T-cell (primary cell): ENCODE measurements around the gene RAB3C. TPM values are rescaled to one million over a fixed set of nuclear protein-coding genes. Genes with fewer than 3 reads are reported as not detected.
A peak's percentile ranks its signal among the peaks of the same experiment; 100 is the strongest.

ENCODE experiments used
- ATAC-seq, 4 experiments: fragments of 200-7000 bp in 3 of 4; fragments of 150-1000 bp in 1 of 4; cut with Tn5 transposase; replicated peaks in 1 of 4; 1 replicate in 3 of 4; 2 replicates in 1 of 4; pipeline ENCODE4 v1.10.0; 2021; ENCODE audit warnings: moderate library complexity in 3 of 4, mild to moderate bottlenecking in 2 of 4, moderate number of reproducible peaks in 1 of 4
- CTCF ChIA-PET, 2 donors: fragments of 300-600 bp; sonication (Branson Sonifier 250); formaldehyde crosslinking; loops; one replicate each; lab custom pipeline; 2022; ENCODE audit warnings: antibody characterized with exemption in 2 of 2; lab: Charles Lee
- POLR2A ChIA-PET, 2 donors: fragments of 300-600 bp; sonication (Branson Sonifier 250); formaldehyde crosslinking; loops; one replicate each; lab custom pipeline; 2022; ENCODE audit warnings: antibody characterized with exemption in 2 of 2; lab: Charles Lee
- DNase-seq, 35 experiments: peaks; one replicate each; pipeline versions ENCODE4 v3.0.0 to v3.0.0-alpha.2; 2013 to 2023
- H3K27ac ChIP-seq: one replicate; pipeline ENCODE4 v1.5.1; 2013; ENCODE audit warnings: low read length
- H3K27me3 ChIP-seq, 2 experiments: replicated peaks in 1 of 2; 1 replicate in 1 of 2; 2 replicates in 1 of 2; pipeline versions ENCODE4 v1.6.1 to v1.7.0; 2013; ENCODE audit warnings: low read length in 1 of 2, mixed read lengths in 1 of 2; ENCODE audit not compliant: control insufficient read depth in 2 of 2, insufficient read depth in 2 of 2; ENCODE audit errors: extremely low read depth in 1 of 2
- H3K36me3 ChIP-seq, 2 donors: 1 replicate in 1 of 2; 2 replicates in 1 of 2; pipeline versions ENCODE4 v1.6.1 to v1.7.0; 2013; ENCODE audit warnings: low read length in 1 of 2; ENCODE audit not compliant: control insufficient read depth in 2 of 2, insufficient read depth in 1 of 2; ENCODE audit errors: extremely low read depth in 1 of 2
- H3K4me1 ChIP-seq, 2 experiments: 1 replicate in 1 of 2; 2 replicates in 1 of 2; pipeline versions ENCODE4 v1.6.1 to v1.7.0; 2013; ENCODE audit warnings: low read length in 2 of 2, mixed read lengths in 1 of 2; ENCODE audit not compliant: insufficient read depth in 2 of 2, control insufficient read depth in 1 of 2; ENCODE audit errors: extremely low read depth in 1 of 2
- H3K4me3 ChIP-seq, 2 donors: 1 replicate in 1 of 2; 2 replicates in 1 of 2; pipeline versions ENCODE4 v1.5.1 to v1.7.0; 2013; ENCODE audit warnings: mild to moderate bottlenecking in 2 of 2, low read length in 1 of 2, moderate library complexity in 1 of 2; ENCODE audit not compliant: control insufficient read depth in 1 of 2; ENCODE audit errors: extremely low read depth in 1 of 2
- H3K9me3 ChIP-seq: 2 replicates; pipeline ENCODE4 v1.7.0; 2013
- H3K27ac Mint-ChIP-seq, 2 donors: one replicate each; pipeline ENCODE4 v1.8.0; 2020 to 2021; ENCODE audit warnings: mild to moderate bottlenecking in 2 of 2, mixed read lengths in 2 of 2
- H3K27me3 Mint-ChIP-seq, 2 donors: one replicate each; pipeline ENCODE4 v1.8.0; 2021 to 2022; ENCODE audit warnings: mixed read lengths in 2 of 2
- H3K36me3 Mint-ChIP-seq: one replicate; pipeline ENCODE4 v1.8.0; 2021; ENCODE audit warnings: mixed read lengths
- H3K4me1 Mint-ChIP-seq, 3 donors: one replicate each; pipeline ENCODE4 v1.8.0; 2020 to 2022; ENCODE audit warnings: mixed read lengths in 3 of 3, mild to moderate bottlenecking in 1 of 3
- H3K4me3 Mint-ChIP-seq, 3 donors: one replicate each; pipeline ENCODE4 v1.8.0; 2020 to 2022; ENCODE audit warnings: mild to moderate bottlenecking in 3 of 3, mixed read lengths in 3 of 3, moderate library complexity in 3 of 3
- H3K9me3 Mint-ChIP-seq, 3 donors: one replicate each; pipeline ENCODE4 v1.8.0; 2020 to 2022; ENCODE audit warnings: mixed read lengths in 3 of 3
- WGBS: methylation state at CpG from one replicate; pipeline ENCODE4 v1.1.5; 2013; ENCODE audit warnings: missing lambda C conversion rate; ENCODE audit not compliant: insufficient coverage; 5-methylcytosine and 5-hydroxymethylcytosine counted together
- total RNA-seq, 35 experiments: library from RNA in 6 of 35; stranded (reverse) in 6 of 35; fragments of 120-200 nt in 1 of 35; gene quantifications; one replicate each; pipeline versions ENCODE4 v1.2.1 to v1.2.4 and lab custom pipeline; 2013 to 2026

The RAB3C gene
- total RNA-seq, 5 donors from 2014 or later (not counting 1 experiment from before 2014, with no cell fraction given): not detected

DNA sequence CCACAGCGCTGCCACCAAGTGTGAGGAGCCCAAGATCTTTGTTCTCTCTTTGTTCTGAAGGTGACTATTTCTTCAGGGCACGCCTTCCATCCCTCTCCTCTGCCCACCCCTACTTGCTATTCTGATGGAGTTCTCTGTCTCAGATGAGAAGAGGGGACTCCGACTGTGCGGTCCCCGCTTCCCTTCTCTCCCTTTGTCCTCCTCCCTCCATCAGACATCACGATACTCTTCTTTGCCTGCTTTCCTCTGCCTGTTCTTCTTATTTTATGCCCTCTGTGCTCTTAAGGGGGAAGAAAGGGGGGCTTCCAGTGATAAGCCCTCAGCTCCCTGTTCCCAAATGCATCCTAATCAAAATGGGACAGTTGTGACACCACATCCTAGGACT lies 307.8 kb downstream of the RAB3C start:
- Histone ChIP-seq H3K9me3 (no peaks in the 10 kb centered on the region), H3K4me3 (no peak overlapping the region), H3K4me1 (peaks cover 8 to 17% of the 10 kb centered on the region in 2 experiments), H3K27ac (no peak overlapping the region), H3K36me3 (no peaks in the 10 kb centered on the region), H3K27me3 (no peaks in the 10 kb centered on the region)
- no peak for ATAC-seq
- 94% methylated on average over 2 of the region's 6 CpGs for WGBS
- Mint-ChIP-seq H3K4me3 (no peak overlapping the region), H3K4me1 (peaks cover 27 to 34% (median 28%) of the 10 kb centered on the region in 3 donors), H3K27me3 (no peaks in the 10 kb centered on the region), H3K36me3 (no peaks in the 10 kb centered on the region), H3K27ac (peak overlapping the region in 1 of 2 donors; percentile 8), H3K9me3 (no peaks in the 10 kb centered on the region)
- CTCF ChIA-PET: interaction anchor here (0.6 to 7.7 kb wide), 9 partner anchors 10 to 300 kb away, joined by 3 to 53 read pairs (median 4); no protein-coding TSS in a partner anchor
- DNase-seq: no peak
- POLR2A ChIA-PET: no interaction called here

DNA sequence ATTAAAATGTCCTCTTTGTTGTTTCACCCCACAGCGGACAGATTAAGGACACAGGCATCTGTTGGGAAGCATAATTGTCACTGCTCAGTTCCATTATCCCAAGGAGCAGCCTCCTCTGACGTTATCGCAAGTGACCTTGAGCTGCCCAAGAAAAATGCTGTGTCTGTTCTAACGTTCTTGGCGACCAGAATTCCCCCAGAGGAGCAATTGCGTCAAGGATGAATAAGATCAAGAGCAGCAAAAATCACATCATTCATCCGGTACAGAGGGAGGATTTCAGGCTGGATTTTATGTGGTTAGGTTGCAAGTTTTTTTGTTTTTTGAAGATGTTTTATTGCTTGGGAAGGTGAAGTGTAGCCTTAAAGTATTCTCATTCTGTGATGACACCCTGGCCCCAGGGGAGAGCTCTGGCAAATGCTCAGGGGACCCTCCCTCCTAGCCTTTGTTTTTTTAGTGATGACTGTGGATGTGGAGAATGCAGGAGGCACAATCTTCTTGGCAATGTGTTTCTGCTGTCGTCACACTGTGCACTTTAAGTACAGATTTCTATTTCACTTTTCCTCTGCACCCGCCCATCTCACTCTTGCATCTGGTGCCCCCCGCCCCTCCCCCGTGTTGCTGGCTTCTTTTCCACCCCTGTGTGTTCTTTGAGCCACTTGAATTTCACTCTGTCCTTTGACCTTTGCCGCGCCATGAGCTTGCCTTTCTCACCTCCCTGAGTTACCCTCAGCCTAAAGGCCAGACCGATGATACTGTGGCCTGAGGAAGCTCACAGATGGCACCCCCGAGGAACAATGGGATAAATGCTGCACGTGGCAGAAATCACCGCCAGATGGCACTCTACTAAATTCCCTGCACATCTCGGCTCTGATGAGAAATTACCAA lies 308.5 kb downstream of the RAB3C start:
- H3K27ac Mint-ChIP-seq: no peak overlapping the region
- 26% methylated on average over 11 of the region's 18 CpGs for WGBS

DNA sequence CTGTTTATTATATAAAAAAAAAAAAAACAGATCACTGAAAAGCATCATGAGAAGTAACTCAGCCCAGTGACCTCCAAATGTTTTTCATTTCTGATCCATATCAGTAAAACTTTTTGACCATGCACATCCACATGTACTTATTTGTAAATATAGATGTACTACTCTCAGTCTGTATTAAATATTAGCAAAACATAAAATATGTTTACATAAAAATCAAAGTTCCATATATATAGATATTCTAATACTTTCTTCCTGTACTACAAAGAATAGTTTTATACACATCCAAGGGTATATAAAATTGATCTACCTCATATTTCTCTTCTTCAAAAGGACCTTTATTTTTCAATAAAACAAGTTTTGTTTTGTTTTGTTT lies 309.1 kb downstream of the RAB3C start:
- ChIA-PET CTCF (interaction anchor here (0.6 to 7.7 kb wide), 27 partner anchors 9 to 781 kb away, joined by 3 to 53 read pairs (median 5); no protein-coding TSS in a partner anchor), POLR2A (interaction anchor here in 1 of 2 donors (0.7 to 1.1 kb wide), 2 partner anchors 12 to 270 kb away, joined by 3 to 5 read pairs; no protein-coding TSS in a partner anchor)
- ATAC-seq: no peak

More for the DNA sequence above, 308.5 kb downstream of the RAB3C start:
- Mint-ChIP-seq H3K4me3 (peak overlapping the region in 1 of 3 donors; percentile 38), H3K27me3 (no peaks in the 10 kb centered on the region), H3K4me1 (peaks cover 25 to 32% (median 25%) of the 10 kb centered on the region in 3 donors), H3K9me3 (no peaks in the 10 kb centered on the region), H3K36me3 (no peaks in the 10 kb centered on the region)
- DNase-seq (peak in 34 of 35 experiments; percentile 12 to 78 (median 46)), ATAC-seq (peak in 3 of 4 experiments; percentile 46 to 53 (median 49))
- peaks cover 8 to 17% of the 10 kb centered on the region in 2 experiments for H3K4me1 ChIP-seq
- no peak overlapping the region for H3K27ac ChIP-seq
- H3K27me3 ChIP-seq: no peaks in the 10 kb centered on the region
- no peaks in the 10 kb centered on the region for H3K36me3 ChIP-seq
- H3K4me3 ChIP-seq: no peak overlapping the region
- no peaks in the 10 kb centered on the region for H3K9me3 ChIP-seq
- POLR2A ChIA-PET: interaction anchor here in 1 of 2 donors (0.7 to 1.1 kb wide), 2 partner anchors 12 to 271 kb away, joined by 3 to 5 read pairs; no protein-coding TSS in a partner anchor
- CTCF ChIA-PET: interaction anchor here (0.5 to 7.7 kb wide), 36 partner anchors 8 to 782 kb away, joined by 3 to 53 read pairs (median 5); no protein-coding TSS in a partner anchor

DNA sequence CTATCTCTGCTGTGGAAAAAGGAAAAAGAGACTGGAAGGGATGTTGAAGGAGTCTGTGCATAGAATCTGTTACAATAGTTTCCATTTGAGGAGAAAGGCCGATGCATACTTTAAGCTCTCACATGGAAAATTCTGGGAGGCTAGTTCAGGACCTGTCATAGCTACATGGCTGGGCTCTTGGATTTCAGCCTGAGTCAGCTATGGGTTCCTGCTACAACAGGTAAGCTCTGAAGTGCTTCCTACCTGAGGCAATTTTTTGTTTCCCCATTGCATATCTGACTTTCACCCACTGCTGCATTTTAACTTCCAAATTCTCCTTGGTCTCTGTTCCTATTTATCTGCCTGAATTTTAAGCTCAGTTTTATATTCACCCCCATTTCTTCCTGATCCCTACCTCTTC lies 310.7 kb downstream of the RAB3C start:
- POLR2A ChIA-PET: no interaction called here
- no peak overlapping the region for H3K27ac Mint-ChIP-seq

More for the DNA sequence above, 309.1 kb downstream of the RAB3C start:
- peaks cover 18 to 26% (median 19%) of the 10 kb centered on the region in 3 donors for H3K4me1 Mint-ChIP-seq
- no peak overlapping the region for H3K4me3 ChIP-seq
- H3K36me3 ChIP-seq: no peaks in the 10 kb centered on the region
- DNase-seq: no peak
- H3K27ac Mint-ChIP-seq: no peak overlapping the region
- no peak overlapping the region for H3K27ac ChIP-seq
- no peaks in the 10 kb centered on the region for H3K27me3 ChIP-seq
- H3K9me3 Mint-ChIP-seq: no peaks in the 10 kb centered on the region
- peaks cover 5 to 13% of the 10 kb centered on the region in 2 experiments for H3K4me1 ChIP-seq
- H3K9me3 ChIP-seq: no peaks in the 10 kb centered on the region
- no peaks in the 10 kb centered on the region for H3K36me3 Mint-ChIP-seq
- no peaks in the 10 kb centered on the region for H3K27me3 Mint-ChIP-seq
- H3K4me3 Mint-ChIP-seq: peak overlapping the region in 1 of 3 donors; percentile 38

DNA sequence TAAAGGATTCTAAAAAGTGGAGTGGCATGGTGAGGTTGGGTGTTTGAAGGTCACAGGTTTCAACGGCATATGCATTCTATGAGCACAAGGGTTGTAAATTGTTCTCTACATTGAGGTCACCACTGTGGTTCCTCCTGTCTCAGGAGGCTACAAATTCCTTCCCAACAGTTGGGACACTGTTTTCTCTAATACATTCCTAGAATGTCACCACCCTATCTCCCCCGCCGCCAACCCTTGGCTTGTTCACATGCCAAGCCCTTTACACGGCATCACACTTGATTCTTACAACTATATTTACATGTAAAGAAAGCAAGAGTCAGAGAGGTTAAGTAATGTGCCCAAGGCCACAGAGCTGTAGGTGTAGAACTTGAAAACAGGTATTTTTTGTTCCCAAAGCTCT lies 315.1 kb downstream of the RAB3C start:
- DNase-seq (no peak), ATAC-seq (no peak)
- ChIA-PET POLR2A (no interaction called here), CTCF (interaction anchor here in 1 of 2 donors (4.1 kb wide), 1 partner anchor 11 kb away, joined by 27 read pairs; no protein-coding TSS in a partner anchor)
- no peaks in the 10 kb centered on the region for H3K4me1 ChIP-seq
- no peaks in the 10 kb centered on the region for H3K27me3 ChIP-seq
- Mint-ChIP-seq H3K27ac (no peak overlapping the region), H3K4me1 (no peaks in the 10 kb centered on the region), H3K9me3 (no peaks in the 10 kb centered on the region), H3K27me3 (no peaks in the 10 kb centered on the region), H3K4me3 (no peak overlapping the region), H3K36me3 (no peaks in the 10 kb centered on the region)
- WGBS: no CpG with 5 or more reads among the region's 4 CpGs
- no peaks in the 10 kb centered on the region for H3K36me3 ChIP-seq
- no peak overlapping the region for H3K27ac ChIP-seq
- H3K4me3 ChIP-seq: no peak overlapping the region
- H3K9me3 ChIP-seq: no peaks in the 10 kb centered on the region

More for the DNA sequence above, 310.7 kb downstream of the RAB3C start:
- Mint-ChIP-seq H3K36me3 (no peaks in the 10 kb centered on the region), H3K4me1 (peaks cover 3 to 11% (median 6%) of the 10 kb centered on the region in 3 donors), H3K27me3 (no peaks in the 10 kb centered on the region), H3K4me3 (no peak overlapping the region), H3K9me3 (no peaks in the 10 kb centered on the region)
- peaks cover 2 to 5% of the 10 kb centered on the region in 2 experiments for H3K4me1 ChIP-seq
- no peaks in the 10 kb centered on the region for H3K27me3 ChIP-seq
- no peaks in the 10 kb centered on the region for H3K36me3 ChIP-seq
- DNase-seq: no peak
- H3K27ac ChIP-seq: no peak overlapping the region
- CTCF ChIA-PET: interaction anchor here (0.6 to 7.7 kb wide), 17 partner anchors 8 to 357 kb away, joined by 3 to 53 read pairs (median 4); no protein-coding TSS in a partner anchor
- ATAC-seq: no peak
- 100% methylated on average over 1 of the region's 1 CpG for WGBS
- H3K9me3 ChIP-seq: no peaks in the 10 kb centered on the region
- H3K4me3 ChIP-seq: no peak overlapping the region

DNA sequence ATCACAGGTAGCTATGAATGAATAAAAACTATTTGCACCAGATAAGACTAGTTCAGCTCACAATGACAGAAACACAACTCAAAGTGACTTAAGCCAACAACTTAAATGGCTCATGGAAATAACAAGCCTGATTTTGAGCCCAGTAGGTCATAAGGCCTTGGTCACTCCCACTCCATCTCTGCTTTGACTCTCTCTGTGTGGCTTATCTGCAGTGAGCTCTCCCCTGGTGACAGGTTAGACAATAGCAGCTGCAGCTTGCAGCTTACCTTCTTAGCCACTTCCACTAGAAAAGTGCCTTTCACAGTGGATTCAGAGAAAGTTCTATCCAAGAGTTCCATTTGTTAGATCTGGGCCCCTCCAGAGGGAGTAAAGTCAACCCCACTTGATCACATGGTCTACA lies 315.7 kb downstream of the RAB3C start:
- Mint-ChIP-seq H3K4me3 (no peak overlapping the region), H3K9me3 (no peaks in the 10 kb centered on the region), H3K4me1 (no peaks in the 10 kb centered on the region), H3K27me3 (no peaks in the 10 kb centered on the region), H3K36me3 (no peaks in the 10 kb centered on the region), H3K27ac (no peak overlapping the region)
- H3K27me3 ChIP-seq: no peaks in the 10 kb centered on the region
- H3K36me3 ChIP-seq: no peaks in the 10 kb centered on the region
- POLR2A ChIA-PET: no interaction called here
- DNase-seq (no peak), ATAC-seq (no peak)
- no peaks in the 10 kb centered on the region for H3K4me1 ChIP-seq
- CTCF ChIA-PET: interaction anchor here in 1 of 2 donors (4.1 kb wide), 1 partner anchor 12 kb away, joined by 27 read pairs; no protein-coding TSS in a partner anchor
- H3K9me3 ChIP-seq: no peaks in the 10 kb centered on the region
- no peak overlapping the region for H3K27ac ChIP-seq
- no peak overlapping the region for H3K4me3 ChIP-seq
